K562 (cell line): ENCODE results near the gene RRBP1. TPM values are rescaled to one million over a fixed set of nuclear protein-coding genes. Genes with fewer than 3 reads are reported as not detected.

Experiments
- ATAC-seq: fragments of 200-7000 bp; cut with Tn5 transposase; 3 replicates; pipeline ENCODE4 v1.9.1; 2020; ENCODE audit warnings: moderate library complexity
- BruUV-seq: library from RNA; stranded (reverse); fragments of 400-500 nt; replicated peaks from 2 replicates; lab custom pipeline; 2021; lab: Mats Ljungman, UMichigan
- CTCF ChIA-PET: fragments of 300-600 bp; formaldehyde crosslinking; extraction: SDS; loops from one replicate; lab custom pipeline; 2021; ENCODE audit warnings: low intra/inter-chr PET ratio; lab: Yijun Ruan, JAX
- POLR2A ChIA-PET: fragments of 300-600, 350-650 bp; sonication (Branson Sonifier 250); formaldehyde crosslinking; extraction: SDS; loops from one replicate; lab custom pipeline; 2021; ENCODE audit warnings: antibody characterized with exemption, inconsistent platforms; lab: Yijun Ruan, JAX
- DNase-seq, 4 experiments: peaks; one replicate each; pipeline versions ENCODE4 v3.0.0 to v3.0.0-alpha.2; 2011 to 2018; ENCODE audit warnings: low spot score in 3 of 4, mixed read lengths in 3 of 4; ENCODE audit errors: extremely low read depth in 1 of 4
- FAIRE-seq: peaks from 2 replicates; lab custom pipeline; 2011; peaks lifted over from hg19 to GRCh38; lab: Jason Lieb, UNC
- H2AFZ ChIP-seq: 2 replicates; pipeline ENCODE4 v1.6.0; 2011; ENCODE audit warnings: low read depth, low read length, control low read depth, inconsistent platforms
- H3K27ac ChIP-seq: fragments of 200-600 bp; 3 replicates; pipeline ENCODE4 v1.8.0; 2011; ENCODE audit warnings: low read depth, mild to moderate bottlenecking, control low read depth, inconsistent platforms, low read length, moderate library complexity, mixed read lengths; ENCODE audit errors: extremely low read depth
- H3K27me3 ChIP-seq, 2 experiments: fragments of 300-600 bp in 1 of 2; 2 replicates in 1 of 2; 3 replicates in 1 of 2; pipeline versions ENCODE4 v1.6.0 to v1.8.0; 2011; ENCODE audit warnings: inconsistent platforms in 2 of 2, low read length in 2 of 2, mild to moderate bottlenecking in 1 of 2, mixed read lengths in 1 of 2, moderate library complexity in 1 of 2; ENCODE audit not compliant: control insufficient read depth in 2 of 2, insufficient read depth in 2 of 2
- H3K36me3 ChIP-seq: fragments of 300-600 bp; 3 replicates; pipeline ENCODE4 v1.8.0; 2011; ENCODE audit warnings: mild to moderate bottlenecking, low read length, inconsistent platforms; ENCODE audit not compliant: control insufficient read depth, insufficient read depth
- H3K4me1 ChIP-seq, 2 experiments: fragments of 200-600 bp in 1 of 2; replicated peaks in 1 of 2; 2 replicates in 1 of 2; 3 replicates in 1 of 2; pipeline versions ENCODE4 v1.5.1 to v1.8.0; 2011; ENCODE audit warnings: inconsistent platforms in 2 of 2, low read length in 2 of 2, mild to moderate bottlenecking in 1 of 2, mixed read lengths in 1 of 2, moderate library complexity in 1 of 2; ENCODE audit not compliant: control insufficient read depth in 2 of 2, insufficient read depth in 2 of 2
- H3K4me2 ChIP-seq: 2 replicates; pipeline ENCODE4 v1.6.1; 2011; ENCODE audit warnings: low read length, control low read depth, inconsistent platforms, mixed read lengths; ENCODE audit not compliant: insufficient read depth
- H3K4me3 ChIP-seq: fragments of 200-600 bp; sonication (generic), shearing (Covaris generic); 2 replicates; pipeline ENCODE4 v1.5.1; 2016; ENCODE audit warnings: control low read depth, inconsistent platforms
- H3K79me2 ChIP-seq: fragments of 200-600 bp; 3 replicates; pipeline ENCODE4 v1.8.0; 2011; ENCODE audit warnings: low read length, inconsistent platforms; ENCODE audit not compliant: control insufficient read depth, insufficient read depth
- H3K9ac ChIP-seq, 2 experiments: 2 replicates each; pipeline versions ENCODE4 v1.6.0 to v1.6.1; 2011; ENCODE audit warnings: low read depth in 2 of 2, low read length in 2 of 2, control low read depth in 1 of 2, inconsistent platforms in 1 of 2, mild to moderate bottlenecking in 1 of 2, mixed read lengths in 1 of 2; ENCODE audit not compliant: insufficient read depth in 1 of 2
- H3K9me1 ChIP-seq: one replicate; pipeline ENCODE4 v1.6.0; 2011; ENCODE audit warnings: inconsistent platforms, mild to moderate bottlenecking, low read length, moderate library complexity; ENCODE audit not compliant: control insufficient read depth, insufficient read depth
- H3K9me3 ChIP-seq: replicated peaks from 2 replicates; pipeline ENCODE4 v1.5.1; 2011; ENCODE audit warnings: low read depth, low read length, inconsistent platforms; ENCODE audit not compliant: control insufficient read depth, insufficient read depth
- H4K20me1 ChIP-seq: replicated peaks from 2 replicates; pipeline ENCODE4 v1.6.1; 2011; ENCODE audit warnings: low read length, inconsistent platforms, mixed read lengths; ENCODE audit not compliant: control insufficient read depth, insufficient read depth
- ARID1B ChIP-seq: fragments of 450-650 bp; IDR thresholded peaks from 2 replicates; pipeline ENCODE4 v1.6.1; 2016; ENCODE audit warnings: antibody characterized with exemption, mild to moderate bottlenecking, inconsistent platforms
- CBX3 ChIP-seq, 2 experiments: IDR thresholded peaks; 1 replicate in 1 of 2; 2 replicates in 1 of 2; pipeline ENCODE4 v1.6.1; 2012; ENCODE audit warnings: inconsistent platforms in 2 of 2, low read length in 2 of 2, borderline replicate concordance in 1 of 2, control low read depth in 1 of 2
- CBX5 ChIP-seq: IDR thresholded peaks from 2 replicates; pipeline ENCODE4 v1.6.1; 2014; ENCODE audit warnings: low read depth, borderline replicate concordance
- FOS ChIP-seq: IDR thresholded peaks from 3 replicates; pipeline ENCODE4 v1.6.1; 2011; ENCODE audit not compliant: insufficient read length; ENCODE audit errors: extremely low read depth
- HDAC6 ChIP-seq: IDR thresholded peaks from 2 replicates; pipeline ENCODE4 v1.6.1; 2012; ENCODE audit warnings: low read depth, mild to moderate bottlenecking, control low read depth, inconsistent platforms, low read length, moderate library complexity
- HLTF ChIP-seq: fragments of 450-650 bp; IDR thresholded peaks from 2 replicates; pipeline ENCODE4 v1.6.1; 2016
- MAFG ChIP-seq: fragments of 450-650 bp; conservative IDR thresholded peaks from 2 replicates; pipeline ENCODE4 v1.6.1; 2016; ENCODE audit warnings: missing genetic modification characterization, missing compliant biosample characterization
- MCM2 ChIP-seq: fragments of 450-650 bp; IDR thresholded peaks from 2 replicates; pipeline ENCODE4 v1.6.1; 2017; ENCODE audit warnings: low read depth, mild to moderate bottlenecking
- MED1 ChIP-seq: sonication (generic); formaldehyde crosslinking; IDR thresholded peaks from 2 replicates; pipeline ENCODE4 v1.8.1; 2023; ENCODE audit warnings: missing genetic modification reagents, borderline replicate concordance
- SMARCE1 ChIP-seq: fragments of 450-650 bp; IDR thresholded peaks from 2 replicates; pipeline ENCODE4 v1.7.1; 2016; ENCODE audit warnings: mild to moderate bottlenecking
- SRF ChIP-seq, 2 experiments: fragments of 250-450, 450-650 bp in 1 of 2; sonication (Bioruptor Pico) in 1 of 2; sonication (generic) in 1 of 2; formaldehyde crosslinking; IDR thresholded peaks; 2 replicates each; pipeline versions ENCODE4 v1.5.0 to v1.5.1; 2020 to 2022; ENCODE audit warnings: mild to moderate bottlenecking in 1 of 2, missing genetic modification reagents in 1 of 2
- TCF7L2 ChIP-seq: fragments of 150-350 bp; IDR thresholded peaks from 2 replicates; pipeline ENCODE4 v1.6.1; 2016; ENCODE audit warnings: low read depth, mild to moderate bottlenecking, low read length, moderate library complexity
- ZNF282 ChIP-seq: sonication (generic); formaldehyde crosslinking; IDR thresholded peaks from 2 replicates; pipeline ENCODE4 v1.8.1; 2023; ENCODE audit warnings: missing genetic modification reagents
- ZNF316 ChIP-seq: fragments of 450-650 bp; IDR thresholded peaks from 2 replicates; pipeline ENCODE4 v1.6.1; 2016
- ZNF444 ChIP-seq: fragments of 250-450 bp; sonication (Bioruptor Pico); IDR thresholded peaks from 2 replicates; pipeline ENCODE4 v1.4.0; 2020; ENCODE audit warnings: mild to moderate bottlenecking, moderate library complexity
- WGBS: fragments of 100-300 bp; shearing (Covaris generic); methylation state at CpG from one replicate; pipeline ENCODE4 v1.1.6; 2016; ENCODE audit warnings: low coverage, mixed read lengths; ENCODE audit not compliant: insufficient coverage; ENCODE audit errors: missing lambda C conversion rate; 5-methylcytosine and 5-hydroxymethylcytosine counted together
- in situ Hi-C: fragments of 300-500 bp; cut with MboI; formaldehyde crosslinking; loops from 4 replicates; pipeline ENCODE4 v1.15.0; 2018; ENCODE audit warnings: inconsistent platforms, mixed read lengths
- intact Hi-C: fragments of 100-400 bp; cut with micrococcal nuclease; formaldehyde crosslinking; loops from 2 replicates; pipeline ENCODE4 v1.14.2; 2022
- polyA plus RNA-seq, 8 experiments: library from polyadenylated mRNA; depleted of rRNA in 4 of 8; stranded (reverse) in 5 of 8; unstranded in 3 of 8; fragments of >200 nt; fragmentation: Nextera tagmentation in 2 of 8; fragmentation: Illumina TruSeq in 1 of 8; extraction: Ambion mirVana in 2 of 8; extraction: Trizol in 1 of 8; gene quantifications; 2 replicates each; pipeline versions ENCODE4 v1.2.1 to v1.2.3, GENCODE V29; 2011 to 2014; ENCODE audit warnings: inconsistent platforms in 1 of 8, missing spikeins in 1 of 8
- total RNA-seq, 7 experiments: library from RNA; depleted of rRNA in 6 of 7; stranded (reverse); fragments of >200 nt in 6 of 7; fragmentation: Illumina TruSeq in 2 of 7; extraction: Trizol in 2 of 7; gene quantifications; 2 replicates each; pipeline versions ENCODE4 v1.2.1 to v1.2.3, GENCODE V29; 2011 to 2021; ENCODE audit warnings: low replicate concordance in 1 of 7

RRBP1 gene
- total and polyA plus RNA-seq, 9 of the 15 experiments (the other 6 are each of a cell fraction or from before 2014, with no cell fraction given): 0.84 to 32.0 (median 17.6) TPM

GRCh38 chr20:17638835-17639407 lies 43.1 kb downstream of the RRBP1 start (continued):
- no peak for TF ChIP-seq MED1

- H3K36me3 ChIP-seq: peaks cover 32% of the 10 kb centered on the region; the same call in 2 of the 3 replicates
- in situ Hi-C loops (no loop called here), intact Hi-C loops (no loop called here)
- no peak overlapping the region for H3K4me2 ChIP-seq
- no TSS peak for BruUV-seq
- 82% methylated on average over 9 of the region's 13 CpGs for WGBS
- no peak for TF ChIP-seq ZNF282 (CRISPR knock-in tag)
- no peak for TF ChIP-seq FOS
- TF ChIP-seq ARID1B: no peak
- no peak for TF ChIP-seq ZNF444 (CRISPR knock-in tag)
- no peak for TF ChIP-seq SRF (CRISPR knock-in tag; IDR thresholded peaks at IDR 0.05)
- no peak for TF ChIP-seq ZNF316
- TF ChIP-seq SMARCE1: no peak
- TF ChIP-seq CBX5: no peak
- TF ChIP-seq MAFG (tag): no peak
- TF ChIP-seq HDAC6: no peak
- TF ChIP-seq TCF7L2: no peak
- no peak for TF ChIP-seq MCM2
- no peak for TF ChIP-seq HLTF
- TF ChIP-seq CBX3 (IDR thresholded peaks at IDR 0.05; ENCODE audit: borderline replicate concordance in 1 of 2, low read length in 2 of 2): no peak
- POLR2A ChIA-PET: interaction anchor here (0.7 kb wide), 1 partner anchor 276 kb away, joined by 3 read pairs; no protein-coding TSS in a partner anchor
- H3K79me2 ChIP-seq: no peaks in the 10 kb centered on the region
- CTCF ChIA-PET: no interaction called here
- H2AFZ ChIP-seq: no peak overlapping the region
- no peaks in the 10 kb centered on the region for H3K27me3 ChIP-seq
- no peak overlapping the region for H3K9ac ChIP-seq
- FAIRE-seq (no peak), ATAC-seq (no peak), DNase-seq (no peak)
- no peak overlapping the region for H3K27ac ChIP-seq
- no peak overlapping the region for H3K4me3 ChIP-seq
- no peaks in the 10 kb centered on the region for H3K9me1 ChIP-seq
- peaks cover 0 to 6% of the 10 kb centered on the region in 2 experiments; a peak in 2 of 5 replicates for H3K4me1 ChIP-seq
- no peaks in the 10 kb centered on the region for H4K20me1 ChIP-seq
- no peaks in the 10 kb centered on the region for H3K9me3 ChIP-seq
These were observed 43.9 kb downstream of the RRBP1 start for GRCh38 chr20:17637985-17638640.
